HFF-Myc (cell line): Measurements from ENCODE around the gene SUCLG2.
A peak's percentile ranks its signal among the peaks of the same experiment; 100 is the strongest.

Experiments
- DNase-seq: peaks from one replicate; pipeline ENCODE4 v3.0.0-alpha.2; 2011; ENCODE audit warnings: low read depth; ENCODE audit errors: extremely low read depth
- H3K4me3 ChIP-seq: replicated peaks from 2 replicates; pipeline ENCODE4 v1.5.1; 2011; ENCODE audit warnings: low read depth, mild to moderate bottlenecking, control low read depth, low read length
- CTCF ChIP-seq: IDR thresholded peaks from 2 replicates; pipeline ENCODE4 v1.5.1; 2012; ENCODE audit warnings: mild to moderate bottlenecking, low read depth, low read length, control low read depth; ENCODE audit errors: missing control alignments

SUCLG2 gene

GRCh38 chr3:67377299-67377698 is 277.1 kb downstream of the SUCLG2 start:
- no peak for DNase-seq
- no peak overlapping the region for H3K4me3 ChIP-seq
- TF ChIP-seq CTCF: no peak

- H3K4me3 ChIP-seq: no peak overlapping the region
- TF ChIP-seq CTCF: no peak
- no peak for DNase-seq
These were observed 278.0 kb downstream of the SUCLG2 start for GRCh38 chr3:67376416-67376815.

DNA sequence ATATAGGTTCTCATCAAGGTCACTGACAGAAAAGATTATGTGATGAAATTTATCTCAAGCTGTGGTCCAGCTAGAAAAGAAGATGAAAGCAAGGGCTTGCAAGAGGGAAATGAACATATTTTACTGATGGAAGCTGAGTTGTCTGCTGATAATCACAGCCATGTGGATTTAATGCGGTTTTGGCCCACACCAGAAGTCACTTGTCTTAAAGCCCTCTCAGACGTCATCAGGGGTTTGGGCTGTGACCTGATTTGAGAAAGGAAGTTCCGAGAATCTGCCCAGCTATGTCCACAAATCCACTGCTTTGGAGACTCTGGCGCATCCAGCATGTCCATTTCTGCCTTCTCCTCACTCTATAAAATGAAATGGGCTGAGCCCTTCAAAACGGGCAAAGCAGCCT is 278.4 kb downstream of the SUCLG2 start:
- DNase-seq: no peak
- no peak overlapping the region for H3K4me3 ChIP-seq

DNA sequence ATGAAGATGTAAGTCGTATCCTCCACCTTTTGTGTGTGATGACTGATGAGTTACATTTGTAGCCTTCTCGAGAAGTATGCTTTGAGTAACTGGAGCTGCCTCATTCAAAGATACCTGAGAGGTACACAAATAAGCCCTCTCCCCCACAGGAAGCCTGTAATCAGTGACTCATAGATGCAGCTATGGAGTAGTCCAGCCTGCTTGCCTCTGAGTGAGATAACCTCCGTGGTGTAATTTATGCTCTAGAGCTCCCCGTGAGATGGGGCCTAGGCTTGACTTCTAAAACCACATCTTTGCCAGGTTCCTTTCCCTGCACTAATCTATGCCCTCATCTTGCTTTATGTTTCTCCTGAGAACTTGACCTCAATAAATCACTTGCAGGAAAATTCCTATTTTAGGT is 291.7 kb downstream of the SUCLG2 start:
- H3K4me3 ChIP-seq: no peak overlapping the region
- DNase-seq: no peak
- no peak for TF ChIP-seq CTCF

More for the DNA sequence above, 278.4 kb downstream of the SUCLG2 start:
- no peak for TF ChIP-seq CTCF

DNA sequence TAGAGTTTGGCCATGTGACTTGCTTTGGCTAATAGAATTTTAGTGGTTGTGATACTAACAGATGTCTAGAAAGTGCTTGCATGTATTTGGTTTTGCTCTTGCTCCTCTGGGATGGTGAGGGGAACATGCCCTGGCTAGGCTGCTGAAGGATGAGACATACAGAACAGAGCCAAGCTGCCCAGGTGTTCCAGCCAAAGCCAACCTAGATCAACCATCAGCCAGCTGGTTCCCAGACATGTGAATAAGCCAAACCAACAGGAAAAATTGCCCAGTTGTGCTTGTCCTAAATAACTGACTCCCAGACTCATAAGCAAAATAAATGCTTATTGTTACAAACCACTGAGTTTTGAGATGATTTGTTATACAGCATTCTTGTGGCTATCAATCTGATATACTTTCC is 292.6 kb downstream of the SUCLG2 start:
- H3K4me3 ChIP-seq: no peak overlapping the region
- TF ChIP-seq CTCF: no peak
- no peak for DNase-seq

DNA sequence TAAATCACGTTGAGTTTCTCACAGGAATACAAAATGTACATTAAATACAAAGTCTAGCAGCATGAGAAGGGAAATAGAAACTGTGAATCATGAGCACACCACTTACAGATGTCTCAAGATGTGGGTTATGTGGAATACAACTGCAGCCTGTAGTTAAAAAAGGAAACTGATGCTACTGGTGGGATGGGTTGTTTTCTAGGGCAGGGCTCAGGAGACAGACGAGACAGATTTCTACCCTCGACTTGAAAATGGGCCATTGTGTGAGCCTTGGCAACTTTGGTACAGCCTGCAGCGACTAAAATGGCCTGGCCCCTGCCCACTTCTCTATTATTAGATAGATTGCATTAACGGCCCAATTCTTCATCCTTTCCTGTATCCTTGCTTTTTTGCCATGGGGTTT is 293.1 kb downstream of the SUCLG2 start:
- no peak overlapping the region for H3K4me3 ChIP-seq
- TF ChIP-seq CTCF: no peak
- DNase-seq: no peak

GRCh38 chr3:67357610-67358458 is 296.6 kb downstream of the SUCLG2 start:
- TF ChIP-seq CTCF: peak; percentile 48
- H3K4me3 ChIP-seq: no peak overlapping the region
- peak; percentile 35 for DNase-seq
